GM23248 (cell line): Measurements from ENCODE around the gene MMAA.

Source experiments
- EZH2 ChIP-seq: fragments of 200-600 bp; sonication (generic); IDR thresholded peaks from 2 replicates; pipeline ENCODE4 v1.6.1; 2018; ENCODE audit warnings: antibody characterized with exemption, mild to moderate bottlenecking; ENCODE audit not compliant: insufficient read depth, poor library complexity, severe bottlenecking
- EZH2phosphoT487 ChIP-seq: fragments of 200-600 bp; sonication (generic); IDR thresholded peaks from 2 replicates; pipeline ENCODE4 v1.6.1; 2018; ENCODE audit warnings: antibody characterized with exemption, moderate library complexity, mild to moderate bottlenecking, low read depth; ENCODE audit not compliant: insufficient read depth

DNA sequence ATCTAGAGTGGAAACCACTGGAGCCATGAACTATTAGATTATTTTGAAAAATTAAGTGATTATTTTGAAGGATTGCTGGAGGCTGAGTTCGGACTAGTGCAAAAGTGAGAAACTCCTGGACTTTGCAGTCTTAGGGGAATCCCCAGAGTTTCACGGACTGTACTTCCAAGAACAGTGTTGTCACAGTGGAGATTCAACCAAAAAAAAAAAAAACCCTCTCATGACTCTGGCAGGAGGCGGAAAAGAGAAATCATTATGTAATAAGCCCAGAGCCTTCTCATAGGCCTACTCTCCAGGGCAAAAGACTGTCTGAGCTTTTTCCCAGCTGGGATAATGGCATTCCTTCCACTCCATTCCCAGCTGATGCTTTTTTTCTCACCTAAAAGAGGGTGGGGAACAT lies 44.0 kb downstream of the MMAA start:
- TF ChIP-seq EZH2 (no peak), EZH2phosphoT487 (no peak)
